ENCODE measurements around the gene DOCK10.

DOCK10 gene

GRCh38 chr2:224846686-224847085 is 195.6 kb downstream of the DOCK10 start:
- TF ChIP-seq TCF4 (CRISPR knock-in tag; IDR thresholded peaks at IDR 0.05; ENCODE audit: borderline replicate concordance) (no peak), ZNF70 (CRISPR knock-in tag; IDR thresholded peaks at IDR 0.05) (no peak), ZC3H10 (CRISPR knock-in tag; IDR thresholded peaks at IDR 0.05) (no peak), ISL1 (CRISPR knock-in tag; IDR thresholded peaks at IDR 0.05) (no peak), BACH2 (CRISPR knock-in tag; IDR thresholded peaks at IDR 0.05; ENCODE audit: borderline replicate concordance) (no peak), ESRRG (CRISPR knock-in tag; IDR thresholded peaks at IDR 0.05) (no peak), OSR1 (CRISPR knock-in tag; IDR thresholded peaks at IDR 0.05) (no peak)
- ATAC-seq, result no peak

- no peak for ATAC-seq
- TF ChIP-seq ZC3H10 (CRISPR knock-in tag; IDR thresholded peaks at IDR 0.05) (no peak), ZNF8 (CRISPR knock-in tag; IDR thresholded peaks at IDR 0.05) (no peak), TSHZ2 (CRISPR knock-in tag; IDR thresholded peaks at IDR 0.05) (no peak), CSDC2 (CRISPR knock-in tag; IDR thresholded peaks at IDR 0.05) (no peak), POU6F1 (CRISPR knock-in tag; IDR thresholded peaks at IDR 0.05; ENCODE audit: borderline replicate concordance, low read depth) (no peak), BACH2 (CRISPR knock-in tag; IDR thresholded peaks at IDR 0.05; ENCODE audit: borderline replicate concordance) (no peak), CREB5 (CRISPR knock-in tag; IDR thresholded peaks at IDR 0.05; ENCODE audit: low read depth) (no peak), TOX (CRISPR knock-in tag; IDR thresholded peaks at IDR 0.05; ENCODE audit: borderline replicate concordance) (no peak), TCF4 (CRISPR knock-in tag; IDR thresholded peaks at IDR 0.05; ENCODE audit: borderline replicate concordance) (no peak), ZFP3 (CRISPR knock-in tag; IDR thresholded peaks at IDR 0.05) (no peak), CSRNP3 (CRISPR knock-in tag; IDR thresholded peaks at IDR 0.05) (no peak), ESRRG (CRISPR knock-in tag; IDR thresholded peaks at IDR 0.05) (no peak), GLIS3 (CRISPR knock-in tag; IDR thresholded peaks at IDR 0.05) (no peak), PATZ1 (CRISPR knock-in tag; IDR thresholded peaks at IDR 0.05; ENCODE audit: borderline replicate concordance) (no peak), RARB (CRISPR knock-in tag; IDR thresholded peaks at IDR 0.05) (no peak), ZFP30 (CRISPR knock-in tag; IDR thresholded peaks at IDR 0.05) (no peak), ARNTL (CRISPR knock-in tag; IDR thresholded peaks at IDR 0.05; ENCODE audit: borderline replicate concordance, low read depth) (no peak), SNAI2 (CRISPR knock-in tag; IDR thresholded peaks at IDR 0.05) (no peak), ZNF565 (CRISPR knock-in tag; conservative IDR thresholded peaks at IDR 0.05; ENCODE audit: low read depth) (no peak)
Measured at GRCh38 chr2:224846161-224846560, 196.1 kb downstream of the DOCK10 start.

GRCh38 chr2:224843141-224843540 is 199.1 kb downstream of the DOCK10 start:
- no peak for ATAC-seq
- TF ChIP-seq PATZ1 (CRISPR knock-in tag; IDR thresholded peaks at IDR 0.05; ENCODE audit: borderline replicate concordance) (no peak), ZFP30 (CRISPR knock-in tag; IDR thresholded peaks at IDR 0.05) (no peak), PPARA (CRISPR knock-in tag; IDR thresholded peaks at IDR 0.05; ENCODE audit: borderline replicate concordance) (no peak), ARNTL (CRISPR knock-in tag; IDR thresholded peaks at IDR 0.05; ENCODE audit: borderline replicate concordance, low read depth) (no peak), ZNF70 (CRISPR knock-in tag; IDR thresholded peaks at IDR 0.05) (no peak), ZC3H10 (CRISPR knock-in tag; IDR thresholded peaks at IDR 0.05) (no peak), SNAI2 (CRISPR knock-in tag; IDR thresholded peaks at IDR 0.05) (no peak), TOX (CRISPR knock-in tag; IDR thresholded peaks at IDR 0.05; ENCODE audit: borderline replicate concordance) (no peak), GLIS3 (CRISPR knock-in tag; IDR thresholded peaks at IDR 0.05) (no peak)
